Measurements from ENCODE around the gene MBOAT7.
"Not testable (repeated sequence)": the region's sequence is repeated elsewhere in the genome, so short reads cannot be mapped to it uniquely, and the experiment has no call there.

DNA sequence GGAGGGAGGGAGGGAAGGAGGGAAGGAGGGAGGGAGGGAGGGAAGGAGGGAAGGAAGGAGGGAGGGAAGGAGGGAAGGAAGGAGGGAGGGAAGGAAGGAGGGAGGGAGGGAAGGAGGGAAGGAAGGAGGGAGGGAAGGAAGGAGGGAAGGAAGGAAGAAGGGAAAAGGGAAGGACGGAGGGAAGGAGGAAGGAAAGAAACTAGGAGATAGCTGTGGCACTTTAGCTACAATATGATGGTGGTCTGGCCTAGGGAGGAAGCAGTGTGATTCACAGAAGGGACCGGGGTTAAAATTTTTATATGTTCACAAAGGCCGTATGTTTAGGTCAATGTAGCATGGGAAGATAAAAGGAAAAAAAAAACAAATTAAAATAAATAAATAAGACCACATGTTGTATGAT is 7.5 kb downstream of the MBOAT7 start:
- not testable (repeated sequence) for TF ChIP-seq CTCF (IDR thresholded peaks at IDR 0.05; ENCODE audit: low read depth, low read length, missing input control); MAX (IDR thresholded peaks at IDR 0.05); SP1 (IDR thresholded peaks at IDR 0.05); RAD21 (IDR thresholded peaks at IDR 0.05); ZBTB33 (IDR thresholded peaks at IDR 0.05); EGR1 (IDR thresholded peaks at IDR 0.05; ENCODE audit: low read depth in 2 of 2); TAF1 (conservative IDR thresholded peaks at IDR 0.05); FOXA1 (IDR thresholded peaks at IDR 0.05)
- TF ChIP-seq, protein P1, sequence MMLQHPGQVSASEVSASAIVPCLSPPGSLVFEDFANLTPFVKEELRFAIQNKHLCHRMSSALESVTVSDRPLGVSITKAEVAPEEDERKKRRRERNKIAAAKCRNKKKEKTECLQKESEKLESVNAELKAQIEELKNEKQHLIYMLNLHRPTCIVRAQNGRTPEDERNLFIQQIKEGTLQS (IDR thresholded peaks at IDR 0.05) = not testable (repeated sequence)
- TF ChIP-seq, protein P2, sequence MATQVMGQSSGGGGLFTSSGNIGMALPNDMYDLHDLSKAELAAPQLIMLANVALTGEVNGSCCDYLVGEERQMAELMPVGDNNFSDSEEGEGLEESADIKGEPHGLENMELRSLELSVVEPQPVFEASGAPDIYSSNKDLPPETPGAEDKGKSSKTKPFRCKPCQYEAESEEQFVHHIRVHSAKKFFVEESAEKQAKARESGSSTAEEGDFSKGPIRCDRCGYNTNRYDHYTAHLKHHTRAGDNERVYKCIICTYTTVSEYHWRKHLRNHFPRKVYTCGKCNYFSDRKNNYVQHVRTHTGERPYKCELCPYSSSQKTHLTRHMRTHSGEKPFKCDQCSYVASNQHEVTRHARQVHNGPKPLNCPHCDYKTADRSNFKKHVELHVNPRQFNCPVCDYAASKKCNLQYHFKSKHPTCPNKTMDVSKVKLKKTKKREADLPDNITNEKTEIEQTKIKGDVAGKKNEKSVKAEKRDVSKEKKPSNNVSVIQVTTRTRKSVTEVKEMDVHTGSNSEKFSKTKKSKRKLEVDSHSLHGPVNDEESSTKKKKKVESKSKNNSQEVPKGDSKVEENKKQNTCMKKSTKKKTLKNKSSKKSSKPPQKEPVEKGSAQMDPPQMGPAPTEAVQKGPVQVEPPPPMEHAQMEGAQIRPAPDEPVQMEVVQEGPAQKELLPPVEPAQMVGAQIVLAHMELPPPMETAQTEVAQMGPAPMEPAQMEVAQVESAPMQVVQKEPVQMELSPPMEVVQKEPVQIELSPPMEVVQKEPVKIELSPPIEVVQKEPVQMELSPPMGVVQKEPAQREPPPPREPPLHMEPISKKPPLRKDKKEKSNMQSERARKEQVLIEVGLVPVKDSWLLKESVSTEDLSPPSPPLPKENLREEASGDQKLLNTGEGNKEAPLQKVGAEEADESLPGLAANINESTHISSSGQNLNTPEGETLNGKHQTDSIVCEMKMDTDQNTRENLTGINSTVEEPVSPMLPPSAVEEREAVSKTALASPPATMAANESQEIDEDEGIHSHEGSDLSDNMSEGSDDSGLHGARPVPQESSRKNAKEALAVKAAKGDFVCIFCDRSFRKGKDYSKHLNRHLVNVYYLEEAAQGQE (IDR thresholded peaks at IDR 0.05) = not testable (repeated sequence)
